ENCODE results near the gene CHCHD3.

The CHCHD3 gene

DNA sequence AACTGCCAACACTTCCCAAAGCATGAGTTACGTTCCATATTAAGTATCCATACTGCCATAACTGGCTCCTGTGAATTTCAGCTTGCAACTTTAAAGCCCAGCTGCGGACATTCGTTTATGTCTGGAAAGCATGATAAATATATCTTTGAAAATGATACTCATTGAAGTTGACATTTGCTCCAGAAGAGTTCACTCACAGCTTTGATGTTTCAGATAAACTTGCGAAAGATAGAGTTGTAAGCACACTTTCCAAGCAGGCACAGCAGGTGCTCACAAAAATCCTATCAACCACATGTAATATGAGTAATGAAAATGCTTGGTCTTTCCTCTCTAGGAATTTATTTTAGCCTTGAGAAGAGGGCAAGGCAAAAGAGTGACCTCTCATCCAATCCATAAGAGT lies 4.5 kb downstream of the CHCHD3 start:
- DNase-seq, result no peak

DNA sequence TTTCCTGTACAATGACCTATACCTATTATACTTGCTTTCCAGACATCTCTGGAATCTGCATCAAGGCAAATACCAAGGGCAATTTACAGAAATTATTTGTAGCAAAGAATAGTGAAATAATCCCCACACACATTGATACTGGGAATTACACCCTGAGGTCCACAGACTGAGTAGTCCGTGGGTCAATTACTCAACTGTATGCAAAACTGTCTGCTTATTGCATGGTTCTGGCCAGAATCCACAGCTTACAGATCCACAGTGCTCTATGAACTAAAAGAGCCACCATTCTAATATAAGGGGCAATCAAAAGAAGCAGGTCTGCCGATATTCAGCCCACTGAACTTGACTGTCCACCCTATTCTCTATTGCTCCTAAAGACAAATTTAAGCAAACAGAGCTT lies 5.7 kb downstream of the CHCHD3 start:
- no peak for DNase-seq

GRCh38 chr7:133071506-133071905 lies 10.4 kb downstream of the CHCHD3 start:
- DNase-seq, result no peak

- DNase-seq, result no peak
Observed at GRCh38 chr7:133070562-133070961, 11.3 kb downstream of the CHCHD3 start.

DNA sequence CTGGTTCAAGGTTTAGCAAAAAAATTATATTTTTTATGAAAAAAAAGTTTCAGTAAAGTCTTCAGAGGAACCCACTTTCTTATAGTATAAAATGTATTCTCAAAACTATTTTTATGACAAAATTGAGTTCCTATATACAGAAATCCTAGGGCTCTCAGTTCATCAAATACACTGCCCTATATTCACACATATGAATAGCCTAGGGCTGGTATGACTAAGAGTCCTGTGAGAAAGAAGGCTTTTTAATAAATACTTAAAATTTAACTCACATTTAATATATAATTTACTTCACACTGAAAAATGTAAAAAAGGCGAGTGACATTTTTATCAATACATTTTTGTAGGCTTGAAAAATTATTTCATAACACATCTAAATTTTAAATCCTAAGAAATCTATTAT lies 16.6 kb downstream of the CHCHD3 start:
- DNase-seq, result no peak

DNA sequence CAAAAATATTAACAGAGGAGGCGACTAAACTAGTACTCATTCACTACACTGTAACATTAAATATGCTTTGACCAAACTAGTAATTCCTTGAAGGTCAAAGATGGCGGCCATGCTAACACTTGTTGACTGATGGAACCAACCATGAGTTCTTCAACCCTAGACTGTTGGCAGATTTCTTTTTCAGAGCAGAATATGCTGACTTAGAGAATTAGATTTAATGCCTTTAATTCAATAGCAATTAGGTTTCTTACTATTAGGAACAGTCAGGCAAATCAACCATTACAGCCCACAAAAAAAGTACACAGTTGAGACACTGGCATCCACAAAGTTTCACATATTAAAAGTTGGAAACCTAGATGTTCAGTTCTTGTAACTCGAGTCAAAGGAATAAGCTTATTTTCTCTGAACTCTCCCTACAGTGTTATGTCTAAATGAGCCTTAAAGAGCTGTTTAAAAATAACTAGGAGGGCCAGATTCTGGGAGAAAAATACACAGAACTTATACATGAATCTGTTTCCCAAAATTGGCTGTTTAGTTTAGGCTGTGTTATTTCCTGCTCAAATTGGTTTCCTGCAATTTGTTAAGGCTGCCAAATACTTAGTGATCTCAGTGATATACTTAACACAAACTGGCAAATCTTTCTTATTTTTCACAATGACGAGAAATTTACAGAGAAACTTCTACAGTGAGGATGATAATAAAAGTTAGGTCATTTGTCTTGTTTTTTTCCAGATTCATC lies 17.6 kb downstream of the CHCHD3 start:
- no peak for DNase-seq

DNA sequence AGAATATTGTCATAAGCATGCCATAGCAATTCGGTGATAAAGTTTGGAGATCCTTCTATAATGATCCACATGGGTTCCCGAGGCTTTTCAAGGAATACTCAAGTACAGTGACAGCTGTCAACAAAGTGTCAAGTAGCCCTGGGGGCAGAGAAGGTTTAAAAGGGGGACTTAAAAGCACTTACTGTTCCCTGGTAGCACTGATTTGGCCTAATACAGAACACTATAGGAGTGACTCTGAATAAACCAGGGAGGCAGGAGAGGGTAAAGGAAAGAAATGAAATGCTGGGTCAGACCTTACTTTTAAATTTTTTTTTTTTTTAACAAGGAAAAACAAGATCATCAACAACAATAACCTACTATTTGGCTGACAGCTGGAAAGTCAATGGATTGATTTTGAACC lies 20.1 kb downstream of the CHCHD3 start:
- no peak for DNase-seq

DNA sequence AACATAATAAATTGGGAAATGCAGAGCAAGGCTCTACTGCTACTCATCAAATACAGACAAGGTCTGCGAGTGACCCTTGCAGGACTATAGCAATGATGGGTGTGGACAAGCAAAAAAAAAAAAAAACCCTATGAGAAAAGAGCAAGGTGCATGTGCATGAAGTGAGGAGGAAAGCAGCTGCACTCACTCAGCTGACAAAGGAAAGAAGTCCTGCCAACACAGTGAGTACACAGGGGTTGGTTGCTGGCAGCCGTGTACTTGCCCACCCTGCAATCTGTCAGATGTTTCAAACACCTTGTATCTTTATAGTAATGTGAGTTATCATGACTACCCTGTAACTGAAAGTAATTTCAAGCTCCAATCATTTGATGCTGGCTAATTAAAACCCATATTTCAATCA lies 20.5 kb downstream of the CHCHD3 start:
- no peak for DNase-seq

DNA sequence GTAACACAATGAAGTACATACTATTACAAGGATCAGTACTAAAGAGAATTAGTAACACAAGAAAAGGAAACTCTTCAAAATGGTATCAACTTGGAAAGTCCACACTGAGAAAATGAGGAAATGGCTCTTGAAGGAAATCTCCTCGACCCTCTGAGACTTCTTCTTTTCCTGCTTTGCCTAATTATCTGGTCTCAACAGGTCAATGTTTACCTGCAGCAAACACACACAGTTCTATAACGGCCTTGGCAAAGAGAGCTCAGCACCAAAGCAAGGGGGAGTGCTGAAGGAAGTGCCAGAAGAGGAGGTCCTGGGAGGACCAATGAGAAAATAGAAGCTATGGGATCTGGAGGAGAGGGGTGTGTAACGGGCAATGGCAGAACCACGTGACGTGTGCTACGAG lies 21.9 kb downstream of the CHCHD3 start:
- DNase-seq, result no peak

DNA sequence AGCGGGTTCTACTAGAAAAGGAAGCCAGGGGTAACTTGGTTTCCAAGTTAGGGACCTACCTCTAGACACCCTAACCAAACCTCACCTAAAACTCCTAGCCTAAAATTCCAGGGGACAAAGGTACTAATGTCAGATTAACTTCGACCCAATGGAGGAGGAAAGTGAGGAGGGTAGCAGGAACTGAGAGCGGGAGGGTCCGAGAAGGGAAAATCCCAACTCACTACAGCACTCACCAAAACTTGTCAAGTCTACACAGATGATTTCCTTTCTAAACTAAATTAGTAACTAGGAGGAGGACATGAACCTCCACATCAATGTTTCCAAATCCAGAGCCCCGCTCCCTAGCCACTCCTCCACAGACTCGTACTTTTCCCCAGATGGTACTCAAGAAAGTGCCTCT lies 22.6 kb downstream of the CHCHD3 start:
- DNase-seq, result no peak

DNA sequence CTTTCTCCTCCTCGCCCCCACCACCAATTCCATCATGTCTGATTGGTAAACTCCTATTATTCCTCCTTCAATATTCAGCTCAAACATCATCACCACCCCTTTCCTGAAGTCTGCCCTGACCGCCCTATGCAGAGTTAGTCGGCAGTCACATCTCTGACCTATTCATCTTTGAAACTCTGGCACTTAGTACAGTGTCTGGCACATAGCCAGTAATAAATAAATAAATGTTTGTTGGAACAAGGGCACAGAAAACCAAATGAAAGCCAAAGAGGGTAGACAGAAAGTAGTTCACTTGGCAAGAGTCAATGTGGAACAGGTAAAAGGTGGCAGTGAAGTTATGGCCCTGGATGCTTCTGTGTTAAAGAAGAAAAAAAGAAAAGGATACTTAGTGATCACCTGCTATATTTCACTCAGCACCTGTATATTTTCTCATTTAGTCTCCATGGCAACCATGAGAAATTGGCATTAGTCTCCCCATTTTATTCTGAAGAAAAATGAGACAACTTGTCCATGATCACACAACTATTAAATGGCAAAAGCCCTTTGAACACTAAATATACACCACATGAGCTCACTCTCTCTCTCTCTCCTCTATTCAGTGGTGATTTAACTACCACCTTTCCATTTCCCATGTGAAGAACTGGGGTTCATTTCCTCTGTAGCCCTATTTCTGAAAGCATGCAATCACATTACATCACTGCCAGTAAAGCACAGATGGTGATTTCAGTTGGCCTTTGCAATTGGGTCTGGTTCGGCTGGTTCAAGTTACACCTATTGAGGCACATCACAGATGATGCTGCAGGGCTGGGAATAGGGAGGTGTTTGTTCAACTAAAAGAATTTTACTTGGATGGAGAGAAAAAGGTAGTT lies 25.3 kb downstream of the CHCHD3 start:
- no peak for DNase-seq

- no peak for DNase-seq
Observed at GRCh38 chr7:133054162-133054840, 27.6 kb downstream of the CHCHD3 start.

GRCh38 chr7:133053321-133053891 lies 28.5 kb downstream of the CHCHD3 start:
- DNase-seq, result no peak

GRCh38 chr7:133052826-133053225 lies 29.1 kb downstream of the CHCHD3 start:
- no peak for DNase-seq

DNA sequence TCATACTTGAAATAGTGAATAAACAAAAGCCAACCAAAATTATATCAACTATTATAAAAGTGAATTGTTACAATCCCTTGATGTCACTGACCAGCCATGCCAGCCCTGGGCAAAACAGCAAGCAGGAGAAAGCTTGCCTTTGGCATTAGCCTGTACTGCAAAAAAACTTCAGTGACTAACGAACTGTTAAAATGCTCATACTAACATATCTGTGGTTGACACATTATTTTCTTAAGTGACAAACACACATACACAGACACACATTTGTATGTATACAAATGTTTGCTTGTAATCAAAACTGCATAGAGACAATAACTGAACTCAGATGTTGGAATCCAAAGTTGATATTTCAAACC lies 29.5 kb downstream of the CHCHD3 start:
- DNase-seq, result no peak

GRCh38 chr7:133051719-133052400 lies 30.0 kb downstream of the CHCHD3 start:
- no peak for DNase-seq

GRCh38 chr7:133051066-133051465 lies 30.8 kb downstream of the CHCHD3 start:
- no peak for DNase-seq

GRCh38 chr7:133050200-133050995 lies 31.5 kb downstream of the CHCHD3 start:
- no peak for DNase-seq

GRCh38 chr7:133048589-133048988 lies 33.3 kb downstream of the CHCHD3 start:
- no peak for DNase-seq

DNA sequence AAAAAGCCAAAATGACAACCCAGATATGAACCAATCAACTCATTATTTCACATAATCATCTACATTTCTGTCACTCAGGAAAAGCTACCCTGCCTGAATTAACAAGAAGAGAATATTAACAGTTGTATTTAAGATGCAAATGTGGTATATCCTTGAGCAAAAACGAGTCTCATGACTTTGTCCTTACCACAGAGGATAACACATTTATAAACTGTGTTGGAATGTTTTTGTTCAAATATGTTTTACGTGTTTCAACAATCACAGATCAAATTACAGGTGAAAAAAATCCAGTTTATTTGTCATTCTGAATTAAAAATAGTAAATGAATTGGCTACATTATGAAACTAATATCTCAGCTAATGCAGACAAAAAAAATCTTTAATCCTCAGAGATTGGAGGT lies 34.6 kb downstream of the CHCHD3 start:
- no peak for DNase-seq

DNA sequence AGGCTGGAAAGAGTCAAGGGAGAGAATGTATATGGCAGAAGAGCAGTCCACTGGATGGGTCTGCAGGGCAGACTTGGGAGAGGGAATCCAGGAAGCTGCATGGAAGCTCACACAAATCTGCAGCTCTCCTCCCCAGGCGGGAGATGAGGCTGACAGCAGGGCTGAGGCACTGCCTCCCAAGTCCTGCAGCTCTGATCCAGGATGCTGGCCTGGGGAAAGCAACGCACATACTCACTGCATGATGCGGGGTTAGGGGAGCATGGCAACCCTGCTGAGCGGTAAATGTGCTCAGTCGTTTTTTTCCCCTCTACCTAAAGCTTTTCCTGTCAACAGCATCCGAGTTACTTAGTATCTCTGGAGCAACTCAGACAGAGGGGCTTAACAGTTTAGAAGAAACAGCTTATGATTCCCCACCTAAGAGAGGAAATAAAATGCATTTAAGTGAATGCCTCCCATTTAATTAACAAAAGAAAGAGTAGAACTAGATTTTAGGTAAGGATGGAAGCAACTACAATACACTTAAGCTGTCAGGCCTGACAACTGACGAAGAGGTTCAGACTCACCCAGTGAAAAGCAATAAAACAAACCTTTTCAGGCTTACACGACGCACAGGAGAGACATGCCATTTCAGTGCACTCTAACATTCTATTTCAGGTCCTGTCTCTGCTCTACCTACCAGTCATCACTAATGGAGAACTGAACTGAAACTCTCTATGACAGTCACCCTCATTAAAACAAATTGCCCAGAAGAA lies 37.0 kb downstream of the CHCHD3 start:
- DNase-seq, result no peak

Measured in activated CD4-positive, alpha-beta T cell treated with anti-CD3 and anti-CD28 coated beads, Interleukin-2, amount 50 U/mL, for 16 hours (primary cell).